ENCODE measurements around the gene ACBD6.
"Not testable (repeated sequence)": the region's sequence is repeated elsewhere in the genome, so short reads cannot be mapped to it uniquely, and the experiment has no call there.

ACBD6 gene

GRCh38 chr1:180462102-180462501 lies 40.3 kb downstream of the ACBD6 start:
- no peak overlapping the region for H3K4me3 ChIP-seq (replicated peaks; ENCODE audit: insufficient read depth, low read length)
- DNase-seq (ENCODE audit: low read depth in 1 of 2, low spot score in 1 of 2): no peak

GRCh38 chr1:180461682-180462081 lies 40.7 kb downstream of the ACBD6 start:
- not testable (repeated sequence) for H3K4me3 ChIP-seq (replicated peaks; ENCODE audit: insufficient read depth, low read length); H3K27ac ChIP-seq (replicated peaks); H3K27me3 ChIP-seq (ENCODE audit: insufficient read depth, poor library complexity, severe bottlenecking); DNase-seq (ENCODE audit: low read depth in 1 of 2, low spot score in 1 of 2)

More at GRCh38 chr1:180462102-180462501, 40.3 kb downstream of the ACBD6 start:
- H3K27me3 ChIP-seq (ENCODE audit: insufficient read depth, poor library complexity, severe bottlenecking): no peaks in the 10 kb centered on the region
- no peak for TF ChIP-seq POLR2AphosphoS5 (IDR thresholded peaks at IDR 0.05; ENCODE audit: low read depth)
- no peak overlapping the region for H3K27ac ChIP-seq (replicated peaks)

GRCh38 chr1:180458807-180459206 lies 43.6 kb downstream of the ACBD6 start:
- Histone ChIP-seq H3K27me3 (ENCODE audit: insufficient read depth, poor library complexity, severe bottlenecking) (no peaks in the 10 kb centered on the region), H3K27ac (replicated peaks) (no peak overlapping the region), H3K4me3 (replicated peaks; ENCODE audit: insufficient read depth, low read length) (no peak overlapping the region)
- TF ChIP-seq POLR2AphosphoS5 (IDR thresholded peaks at IDR 0.05; ENCODE audit: low read depth) (no peak), REST (IDR thresholded peaks at IDR 0.05; ENCODE audit: insufficient replicate concordance, low read depth) (no peak), SPI1 (IDR thresholded peaks at IDR 0.05; ENCODE audit: borderline replicate concordance, low read depth) (no peak), CTCF (IDR thresholded peaks at IDR 0.05; ENCODE audit: insufficient read depth, low read length) (no peak), GABPA (IDR thresholded peaks at IDR 0.05; ENCODE audit: low read depth) (no peak)
- no peak for DNase-seq (ENCODE audit: low read depth in 1 of 2, low spot score in 1 of 2)

GRCh38 chr1:180456191-180456590 lies 46.2 kb downstream of the ACBD6 start:
- Histone ChIP-seq H3K27me3 (ENCODE audit: insufficient read depth, poor library complexity, severe bottlenecking) (no peaks in the 10 kb centered on the region), H3K27ac (replicated peaks) (no peak overlapping the region), H3K4me3 (replicated peaks; ENCODE audit: insufficient read depth, low read length) (no peak overlapping the region)
- DNase-seq (ENCODE audit: low read depth in 1 of 2, low spot score in 1 of 2): no peak
- TF ChIP-seq POLR2AphosphoS5 (IDR thresholded peaks at IDR 0.05; ENCODE audit: low read depth): no peak
- TF ChIP-seq REST (IDR thresholded peaks at IDR 0.05; ENCODE audit: insufficient replicate concordance, low read depth): no peak
- no peak for TF ChIP-seq GABPA (IDR thresholded peaks at IDR 0.05; ENCODE audit: low read depth)

GRCh38 chr1:180451504-180451903 lies 50.9 kb downstream of the ACBD6 start:
- no peak overlapping the region for H3K27ac ChIP-seq (replicated peaks)
- no peaks in the 10 kb centered on the region for H3K27me3 ChIP-seq (ENCODE audit: insufficient read depth, poor library complexity, severe bottlenecking)
- DNase-seq (ENCODE audit: low read depth in 1 of 2, low spot score in 1 of 2): no peak
- TF ChIP-seq SPI1 (IDR thresholded peaks at IDR 0.05; ENCODE audit: borderline replicate concordance, low read depth) (no peak), CTCF (IDR thresholded peaks at IDR 0.05; ENCODE audit: insufficient read depth, low read length) (no peak), REST (IDR thresholded peaks at IDR 0.05; ENCODE audit: insufficient replicate concordance, low read depth) (no peak), POLR2AphosphoS5 (IDR thresholded peaks at IDR 0.05; ENCODE audit: low read depth) (no peak), GABPA (IDR thresholded peaks at IDR 0.05; ENCODE audit: low read depth) (no peak)
- H3K4me3 ChIP-seq (replicated peaks; ENCODE audit: insufficient read depth, low read length): no peak overlapping the region
